SU-DHL-6 (cell line): ENCODE results near the gene DNMT3A.

ENCODE experiments used
- EZH2phosphoT487 ChIP-seq: fragments of 200-600 bp; sonication (generic), shearing (Covaris generic); conservative IDR thresholded peaks from 2 replicates; pipeline ENCODE4 v1.6.1; 2018; ENCODE audit warnings: mild to moderate bottlenecking, antibody characterized with exemption, low read length, moderate library complexity, mixed read lengths
- TF ChIP-seq, protein P1 (sequence below): fragments of 200-600 bp; sonication (generic); IDR thresholded peaks from one replicate; pipeline ENCODE4 v1.5.1; 2017; ENCODE audit warnings: antibody characterized with exemption, mild to moderate bottlenecking, low read length, moderate library complexity; ENCODE audit not compliant: insufficient read depth, poor library complexity, severe bottlenecking

- TF ChIP-seq, protein P1, sequence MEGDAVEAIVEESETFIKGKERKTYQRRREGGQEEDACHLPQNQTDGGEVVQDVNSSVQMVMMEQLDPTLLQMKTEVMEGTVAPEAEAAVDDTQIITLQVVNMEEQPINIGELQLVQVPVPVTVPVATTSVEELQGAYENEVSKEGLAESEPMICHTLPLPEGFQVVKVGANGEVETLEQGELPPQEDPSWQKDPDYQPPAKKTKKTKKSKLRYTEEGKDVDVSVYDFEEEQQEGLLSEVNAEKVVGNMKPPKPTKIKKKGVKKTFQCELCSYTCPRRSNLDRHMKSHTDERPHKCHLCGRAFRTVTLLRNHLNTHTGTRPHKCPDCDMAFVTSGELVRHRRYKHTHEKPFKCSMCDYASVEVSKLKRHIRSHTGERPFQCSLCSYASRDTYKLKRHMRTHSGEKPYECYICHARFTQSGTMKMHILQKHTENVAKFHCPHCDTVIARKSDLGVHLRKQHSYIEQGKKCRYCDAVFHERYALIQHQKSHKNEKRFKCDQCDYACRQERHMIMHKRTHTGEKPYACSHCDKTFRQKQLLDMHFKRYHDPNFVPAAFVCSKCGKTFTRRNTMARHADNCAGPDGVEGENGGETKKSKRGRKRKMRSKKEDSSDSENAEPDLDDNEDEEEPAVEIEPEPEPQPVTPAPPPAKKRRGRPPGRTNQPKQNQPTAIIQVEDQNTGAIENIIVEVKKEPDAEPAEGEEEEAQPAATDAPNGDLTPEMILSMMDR = no peak
- no peak for TF ChIP-seq EZH2phosphoT487
Measured at GRCh38 chr2:25323042-25323514, 18.6 kb downstream of the DNMT3A start.
